Activated T-cell treated with anti-CD3 and anti-CD28 coated beads, Interleukin-2, amount 50 U/mL, for 4 hours (primary cell): ENCODE data around the gene SLC8A1. TPM values are rescaled to one million over a fixed set of nuclear protein-coding genes. Genes with fewer than 3 reads are reported as not detected.

Experiments used
- ATAC-seq, 2 donors: fragments of 200-7000 bp; cut with Tn5 transposase; one replicate each; pipeline ENCODE4 v1.10.0; 2021
- DNase-seq: peaks from one replicate; pipeline ENCODE4 v3.0.0-alpha.2; 2020
- H3K27me3 Mint-ChIP-seq: one replicate; pipeline ENCODE4 v1.8.0; 2021; ENCODE audit warnings: low read depth, mixed read lengths
- H3K36me3 Mint-ChIP-seq: one replicate; pipeline ENCODE4 v1.8.0; 2022; ENCODE audit warnings: mixed read lengths; ENCODE audit not compliant: insufficient read depth
- H3K4me1 Mint-ChIP-seq: one replicate; pipeline ENCODE4 v1.8.0; 2021; ENCODE audit warnings: low read depth, mixed read lengths
- H3K4me3 Mint-ChIP-seq: one replicate; pipeline ENCODE4 v1.8.0; 2021; ENCODE audit warnings: mild to moderate bottlenecking, moderate library complexity, mixed read lengths
- H3K9me3 Mint-ChIP-seq: one replicate; pipeline ENCODE4 v1.8.0; 2021; ENCODE audit warnings: mixed read lengths
- total RNA-seq, 3 donors: library from RNA; stranded (reverse); gene quantifications; one replicate each; pipeline ENCODE4 v1.2.1, GENCODE V29; 2021

The SLC8A1 gene
- total RNA-seq, 3 donors from 2014 or later, result 0.08 to 0.28 (median 0.26) TPM

GRCh38 chr2:40255103-40255502 lies 196.8 kb downstream of the SLC8A1 start:
- no peak for ATAC-seq
- H3K4me1 Mint-ChIP-seq, result no peaks in the 10 kb centered on the region
- H3K27me3 Mint-ChIP-seq, result no peaks in the 10 kb centered on the region
- H3K9me3 Mint-ChIP-seq, result no peaks in the 10 kb centered on the region
- no peak for DNase-seq
- no peak overlapping the region for H3K4me3 Mint-ChIP-seq
- H3K36me3 Mint-ChIP-seq, result no peaks in the 10 kb centered on the region

GRCh38 chr2:40254611-40255010 lies 197.3 kb downstream of the SLC8A1 start:
- no peaks in the 10 kb centered on the region for H3K36me3 Mint-ChIP-seq
- no peak for DNase-seq
- H3K4me3 Mint-ChIP-seq, result no peak overlapping the region
- no peaks in the 10 kb centered on the region for H3K27me3 Mint-ChIP-seq
- ATAC-seq, result no peak
- no peaks in the 10 kb centered on the region for H3K9me3 Mint-ChIP-seq
- H3K4me1 Mint-ChIP-seq, result no peaks in the 10 kb centered on the region

- DNase-seq (no peak), ATAC-seq (no peak)
- Mint-ChIP-seq H3K4me1 (no peaks in the 10 kb centered on the region), H3K36me3 (no peaks in the 10 kb centered on the region), H3K27me3 (no peaks in the 10 kb centered on the region), H3K4me3 (no peak overlapping the region), H3K9me3 (no peaks in the 10 kb centered on the region)
These were observed 200.8 kb downstream of the SLC8A1 start for GRCh38 chr2:40251137-40251536.

- ATAC-seq (no peak), DNase-seq (no peak)
- no peaks in the 10 kb centered on the region for H3K4me1 Mint-ChIP-seq
- H3K9me3 Mint-ChIP-seq, result no peaks in the 10 kb centered on the region
- no peak overlapping the region for H3K4me3 Mint-ChIP-seq
- H3K36me3 Mint-ChIP-seq, result no peaks in the 10 kb centered on the region
- H3K27me3 Mint-ChIP-seq, result no peaks in the 10 kb centered on the region
These were observed 202.3 kb downstream of the SLC8A1 start for GRCh38 chr2:40249577-40249976.

GRCh38 chr2:40248294-40248693 lies 203.6 kb downstream of the SLC8A1 start:
- no peak overlapping the region for H3K4me3 Mint-ChIP-seq
- no peaks in the 10 kb centered on the region for H3K4me1 Mint-ChIP-seq
- ATAC-seq, result no peak
- DNase-seq, result no peak
- H3K27me3 Mint-ChIP-seq, result no peaks in the 10 kb centered on the region
- H3K9me3 Mint-ChIP-seq, result no peaks in the 10 kb centered on the region
- no peaks in the 10 kb centered on the region for H3K36me3 Mint-ChIP-seq

- H3K4me1 Mint-ChIP-seq, result no peaks in the 10 kb centered on the region
- no peak overlapping the region for H3K4me3 Mint-ChIP-seq
- no peak for DNase-seq
- H3K27me3 Mint-ChIP-seq, result no peaks in the 10 kb centered on the region
- no peaks in the 10 kb centered on the region for H3K36me3 Mint-ChIP-seq
- ATAC-seq, result no peak
- no peaks in the 10 kb centered on the region for H3K9me3 Mint-ChIP-seq
These were observed 207.2 kb downstream of the SLC8A1 start for GRCh38 chr2:40244675-40245074.

GRCh38 chr2:40244251-40244650 lies 207.6 kb downstream of the SLC8A1 start:
- no peaks in the 10 kb centered on the region for H3K4me1 Mint-ChIP-seq
- no peaks in the 10 kb centered on the region for H3K36me3 Mint-ChIP-seq
- H3K27me3 Mint-ChIP-seq, result no peaks in the 10 kb centered on the region
- no peak for DNase-seq
- no peaks in the 10 kb centered on the region for H3K9me3 Mint-ChIP-seq
- no peak overlapping the region for H3K4me3 Mint-ChIP-seq
- ATAC-seq, result no peak

- no peaks in the 10 kb centered on the region for H3K4me1 Mint-ChIP-seq
- no peaks in the 10 kb centered on the region for H3K27me3 Mint-ChIP-seq
- no peaks in the 10 kb centered on the region for H3K36me3 Mint-ChIP-seq
- no peak for DNase-seq
- H3K9me3 Mint-ChIP-seq, result no peaks in the 10 kb centered on the region
- H3K4me3 Mint-ChIP-seq, result no peak overlapping the region
- ATAC-seq, result no peak
These were observed 208.2 kb downstream of the SLC8A1 start for GRCh38 chr2:40243581-40244187.

- Mint-ChIP-seq H3K9me3 (no peaks in the 10 kb centered on the region), H3K4me1 (no peaks in the 10 kb centered on the region), H3K27me3 (no peaks in the 10 kb centered on the region), H3K36me3 (no peaks in the 10 kb centered on the region), H3K4me3 (no peak overlapping the region)
- no peak for DNase-seq
- no peak for ATAC-seq
These were observed 209.6 kb downstream of the SLC8A1 start for GRCh38 chr2:40242315-40242714.

- ATAC-seq, result no peak
- Mint-ChIP-seq H3K4me3 (no peak overlapping the region), H3K9me3 (no peaks in the 10 kb centered on the region), H3K36me3 (no peaks in the 10 kb centered on the region), H3K4me1 (no peaks in the 10 kb centered on the region), H3K27me3 (no peaks in the 10 kb centered on the region)
- DNase-seq, result no peak
These were observed 211.8 kb downstream of the SLC8A1 start for GRCh38 chr2:40240070-40240469.

- H3K36me3 Mint-ChIP-seq, result no peaks in the 10 kb centered on the region
- DNase-seq (no peak), ATAC-seq (no peak)
- no peak overlapping the region for H3K4me3 Mint-ChIP-seq
- peaks cover 3% of the 10 kb centered on the region for H3K9me3 Mint-ChIP-seq
- no peaks in the 10 kb centered on the region for H3K4me1 Mint-ChIP-seq
- H3K27me3 Mint-ChIP-seq, result no peaks in the 10 kb centered on the region
These were observed 221.0 kb downstream of the SLC8A1 start for GRCh38 chr2:40230707-40231432.

- no peak for DNase-seq
- Mint-ChIP-seq H3K27me3 (no peaks in the 10 kb centered on the region), H3K9me3 (peaks cover 3% of the 10 kb centered on the region), H3K36me3 (no peaks in the 10 kb centered on the region), H3K4me3 (no peak overlapping the region), H3K4me1 (no peaks in the 10 kb centered on the region)
- no peak for ATAC-seq
These were observed 221.7 kb downstream of the SLC8A1 start for GRCh38 chr2:40230186-40230585.

GRCh38 chr2:40228310-40228709 lies 223.6 kb downstream of the SLC8A1 start:
- DNase-seq, result no peak
- ATAC-seq, result no peak
- H3K4me1 Mint-ChIP-seq, result no peaks in the 10 kb centered on the region
- no peaks in the 10 kb centered on the region for H3K36me3 Mint-ChIP-seq
- peaks cover 3% of the 10 kb centered on the region for H3K9me3 Mint-ChIP-seq
- H3K4me3 Mint-ChIP-seq, result no peak overlapping the region
- no peaks in the 10 kb centered on the region for H3K27me3 Mint-ChIP-seq

GRCh38 chr2:40227210-40227609 lies 224.7 kb downstream of the SLC8A1 start:
- Mint-ChIP-seq H3K9me3 (peaks cover 3% of the 10 kb centered on the region), H3K4me1 (no peaks in the 10 kb centered on the region), H3K27me3 (no peaks in the 10 kb centered on the region), H3K4me3 (no peak overlapping the region), H3K36me3 (no peaks in the 10 kb centered on the region)
- DNase-seq (no peak), ATAC-seq (no peak)

GRCh38 chr2:40226637-40227036 lies 225.3 kb downstream of the SLC8A1 start:
- Mint-ChIP-seq H3K4me1 (no peaks in the 10 kb centered on the region), H3K4me3 (no peak overlapping the region), H3K27me3 (no peaks in the 10 kb centered on the region), H3K36me3 (no peaks in the 10 kb centered on the region), H3K9me3 (no peaks in the 10 kb centered on the region)
- ATAC-seq (no peak), DNase-seq (no peak)
